CD14-positive monocyte (primary cell): Measurements from ENCODE around the gene PKHD1. TPM values are rescaled to one million over a fixed set of nuclear protein-coding genes. Genes with fewer than 3 reads are reported as not detected.

Source experiments
- DNase-seq, 3 donors: peaks; one replicate each; pipeline ENCODE4 v3.0.0-alpha.2; 2011 to 2022
- H2AFZ ChIP-seq: 2 replicates; pipeline ENCODE4 v1.6.0; 2012; ENCODE audit warnings: mild to moderate bottlenecking, low read depth, low read length, inconsistent platforms; ENCODE audit not compliant: insufficient read depth, poor library complexity, severe bottlenecking
- H3K27ac ChIP-seq, 2 donors: 1 replicate in 1 of 2; 2 replicates in 1 of 2; pipeline ENCODE4 v1.5.1; 2012 to 2013; ENCODE audit warnings: low read length in 2 of 2, control low read depth in 1 of 2, inconsistent platforms in 1 of 2, low read depth in 1 of 2, mild to moderate bottlenecking in 1 of 2
- H3K27me3 ChIP-seq, 2 donors: one replicate each; pipeline versions ENCODE4 v1.6.0 to v1.6.1; 2011 to 2013; ENCODE audit warnings: low read length in 2 of 2; ENCODE audit not compliant: control insufficient read depth in 2 of 2, insufficient read depth in 2 of 2
- H3K36me3 ChIP-seq, 2 donors: replicated peaks in 1 of 2; 1 replicate in 1 of 2; 2 replicates in 1 of 2; pipeline versions ENCODE4 v1.5.1 to v1.6.1; 2012 to 2013; ENCODE audit warnings: low read length in 2 of 2, control low read depth in 1 of 2, inconsistent platforms in 1 of 2, mild to moderate bottlenecking in 1 of 2; ENCODE audit not compliant: insufficient read depth in 2 of 2, control insufficient read depth in 1 of 2
- H3K4me1 ChIP-seq, 2 donors: 1 replicate in 1 of 2; 2 replicates in 1 of 2; pipeline versions ENCODE4 v1.5.1 to v1.6.1; 2012 to 2013; ENCODE audit warnings: low read length in 2 of 2, control low read depth in 1 of 2, inconsistent platforms in 1 of 2, mild to moderate bottlenecking in 1 of 2, moderate library complexity in 1 of 2; ENCODE audit not compliant: insufficient read depth in 2 of 2, control insufficient read depth in 1 of 2
- H3K4me2 ChIP-seq: replicated peaks from 2 replicates; pipeline ENCODE3; 2012; ENCODE audit warnings: low read length, moderate library complexity, mild to moderate bottlenecking; ENCODE audit not compliant: poor library complexity, severe bottlenecking; ENCODE audit errors: extremely low read depth
- H3K4me3 ChIP-seq, 3 experiments: fragments of 200-600 bp in 1 of 3; sonication (generic) in 1 of 3; replicated peaks in 1 of 3; 1 replicate in 2 of 3; 2 replicates in 1 of 3; pipeline ENCODE4 v1.5.1; 2011 to 2013; ENCODE audit warnings: low read length in 3 of 3, mild to moderate bottlenecking in 3 of 3, control low read depth in 2 of 3, low read depth in 2 of 3, inconsistent platforms in 1 of 3, moderate library complexity in 1 of 3
- H3K79me2 ChIP-seq: 2 replicates; pipeline ENCODE4 v1.6.0; 2012; ENCODE audit warnings: mild to moderate bottlenecking, control low read depth, inconsistent platforms, low read length, moderate library complexity; ENCODE audit not compliant: insufficient read depth
- H3K9ac ChIP-seq: 2 replicates; pipeline ENCODE4 v1.6.0; 2017; ENCODE audit warnings: low read length, mild to moderate bottlenecking; ENCODE audit not compliant: insufficient read depth, poor library complexity, severe bottlenecking
- H3K9me3 ChIP-seq, 2 donors: replicated peaks in 1 of 2; 1 replicate in 1 of 2; 2 replicates in 1 of 2; pipeline versions ENCODE4 v1.5.1 to v1.6.1; 2012 to 2013; ENCODE audit warnings: low read length in 2 of 2, control low read depth in 1 of 2; ENCODE audit not compliant: control insufficient read depth in 1 of 2, insufficient read depth in 1 of 2
- H4K20me1 ChIP-seq: 2 replicates; pipeline ENCODE4 v1.6.0; 2012; ENCODE audit warnings: mild to moderate bottlenecking, low read length, control low read depth, moderate library complexity; ENCODE audit not compliant: insufficient read depth
- H3K27ac Mint-ChIP-seq, 7 donors: one replicate each; pipeline ENCODE4 v1.8.0; 2020; ENCODE audit warnings: mild to moderate bottlenecking in 7 of 7, mixed read lengths in 7 of 7, moderate library complexity in 6 of 7, inconsistent platforms in 2 of 7
- H3K27me3 Mint-ChIP-seq, 3 donors: one replicate each; pipeline ENCODE4 v1.8.0; 2021 to 2022; ENCODE audit warnings: low read depth in 3 of 3, mild to moderate bottlenecking in 3 of 3, mixed read lengths in 3 of 3, moderate library complexity in 3 of 3, inconsistent platforms in 1 of 3
- H3K36me3 Mint-ChIP-seq, 2 donors: one replicate each; pipeline ENCODE4 v1.8.0; 2020; ENCODE audit warnings: mixed read lengths in 2 of 2, inconsistent platforms in 1 of 2, mild to moderate bottlenecking in 1 of 2
- H3K4me1 Mint-ChIP-seq: one replicate; pipeline ENCODE4 v1.8.0; 2020; ENCODE audit warnings: mild to moderate bottlenecking, mixed read lengths
- H3K4me3 Mint-ChIP-seq, 2 donors: one replicate each; pipeline ENCODE4 v1.8.0; 2020; ENCODE audit warnings: mild to moderate bottlenecking in 2 of 2, mixed read lengths in 2 of 2, moderate library complexity in 1 of 2
- H3K9me3 Mint-ChIP-seq, 7 donors: one replicate each; pipeline ENCODE4 v1.8.0; 2020 to 2022; ENCODE audit warnings: mixed read lengths in 7 of 7, mild to moderate bottlenecking in 6 of 7, moderate library complexity in 6 of 7, inconsistent platforms in 2 of 7
- WGBS: methylation state at CpG from one replicate; pipeline ENCODE4 v1.1.5; 2013; ENCODE audit warnings: missing lambda C conversion rate; ENCODE audit not compliant: insufficient coverage; 5-methylcytosine and 5-hydroxymethylcytosine counted together
- intact Hi-C, 2 donors: fragments of 100-400 bp; cut with micrococcal nuclease; formaldehyde crosslinking; loops; one replicate each; pipeline versions ENCODE4 v1.15.0 to v1.15.1; 2023
- polyA plus RNA-seq, 3 donors: library from polyadenylated mRNA; depleted of rRNA in 1 of 3; unstranded in 2 of 3; stranded (reverse) in 1 of 3; fragments of 300-500 nt in 2 of 3; fragments of >200 nt in 1 of 3; fragmentation: Illumina TruSeq in 2 of 3; gene quantifications; 1 replicate in 2 of 3; 2 replicates in 1 of 3; pipeline ENCODE4 v1.2.3, GENCODE V29; 2012 to 2021
- TF ChIP-seq, protein P1 (sequence below): fragments of 200-600 bp; IDR thresholded peaks from one replicate; pipeline ENCODE4 v1.8.0; 2022; ENCODE audit warnings: antibody characterized with exemption, mild to moderate bottlenecking

Gene PKHD1
- polyA plus RNA-seq, 3 donors, result not detected

DNA sequence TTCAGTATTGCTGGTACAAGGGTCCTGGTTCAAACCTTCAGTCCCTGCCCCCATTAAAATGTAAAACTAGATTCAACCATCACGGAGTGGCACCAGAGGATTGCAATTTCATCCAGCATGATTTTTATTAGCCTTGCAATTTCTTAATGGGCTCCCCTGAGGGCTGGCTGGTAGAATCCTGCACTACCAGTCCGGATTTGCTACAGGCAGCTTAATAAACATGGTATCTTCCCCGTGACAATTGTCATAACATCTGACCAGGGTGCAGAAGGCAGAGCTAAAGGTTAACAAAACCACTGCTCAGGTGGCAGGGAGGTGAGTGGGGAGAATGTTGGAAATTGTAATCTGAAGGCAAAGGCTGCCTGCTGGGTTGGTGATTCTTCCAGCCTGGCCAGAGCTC is 94.5 kb downstream of the PKHD1 start:
- no peak for DNase-seq
- H3K4me3 Mint-ChIP-seq, result no peak overlapping the region
- Histone ChIP-seq H3K4me3 (no peak overlapping the region), H3K9me3 (peaks cover 3 to 5% of the 10 kb centered on the region in 2 donors), H3K4me1 (no peaks in the 10 kb centered on the region), H3K27me3 (no peaks in the 10 kb centered on the region), H4K20me1 (no peaks in the 10 kb centered on the region), H3K79me2 (no peaks in the 10 kb centered on the region), H3K27ac (no peak overlapping the region), H3K4me2 (no peak overlapping the region), H3K9ac (no peak overlapping the region), H2AFZ (no peak overlapping the region), H3K36me3 (no peaks in the 10 kb centered on the region)
- TF ChIP-seq, protein P1, sequence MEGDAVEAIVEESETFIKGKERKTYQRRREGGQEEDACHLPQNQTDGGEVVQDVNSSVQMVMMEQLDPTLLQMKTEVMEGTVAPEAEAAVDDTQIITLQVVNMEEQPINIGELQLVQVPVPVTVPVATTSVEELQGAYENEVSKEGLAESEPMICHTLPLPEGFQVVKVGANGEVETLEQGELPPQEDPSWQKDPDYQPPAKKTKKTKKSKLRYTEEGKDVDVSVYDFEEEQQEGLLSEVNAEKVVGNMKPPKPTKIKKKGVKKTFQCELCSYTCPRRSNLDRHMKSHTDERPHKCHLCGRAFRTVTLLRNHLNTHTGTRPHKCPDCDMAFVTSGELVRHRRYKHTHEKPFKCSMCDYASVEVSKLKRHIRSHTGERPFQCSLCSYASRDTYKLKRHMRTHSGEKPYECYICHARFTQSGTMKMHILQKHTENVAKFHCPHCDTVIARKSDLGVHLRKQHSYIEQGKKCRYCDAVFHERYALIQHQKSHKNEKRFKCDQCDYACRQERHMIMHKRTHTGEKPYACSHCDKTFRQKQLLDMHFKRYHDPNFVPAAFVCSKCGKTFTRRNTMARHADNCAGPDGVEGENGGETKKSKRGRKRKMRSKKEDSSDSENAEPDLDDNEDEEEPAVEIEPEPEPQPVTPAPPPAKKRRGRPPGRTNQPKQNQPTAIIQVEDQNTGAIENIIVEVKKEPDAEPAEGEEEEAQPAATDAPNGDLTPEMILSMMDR, result no peak
- peaks cover 2 to 3% (median 3%) of the 10 kb centered on the region in 3 donors for H3K27me3 Mint-ChIP-seq
- peaks cover 4 to 13% (median 8%) of the 10 kb centered on the region in 7 donors for H3K9me3 Mint-ChIP-seq
- WGBS, result 83% methylated on average over 3 of the region's 3 CpGs
- intact Hi-C loops, result no loop called here
- H3K4me1 Mint-ChIP-seq, result no peaks in the 10 kb centered on the region
- H3K36me3 Mint-ChIP-seq, result no peaks in the 10 kb centered on the region
- H3K27ac Mint-ChIP-seq, result no peak overlapping the region

DNA sequence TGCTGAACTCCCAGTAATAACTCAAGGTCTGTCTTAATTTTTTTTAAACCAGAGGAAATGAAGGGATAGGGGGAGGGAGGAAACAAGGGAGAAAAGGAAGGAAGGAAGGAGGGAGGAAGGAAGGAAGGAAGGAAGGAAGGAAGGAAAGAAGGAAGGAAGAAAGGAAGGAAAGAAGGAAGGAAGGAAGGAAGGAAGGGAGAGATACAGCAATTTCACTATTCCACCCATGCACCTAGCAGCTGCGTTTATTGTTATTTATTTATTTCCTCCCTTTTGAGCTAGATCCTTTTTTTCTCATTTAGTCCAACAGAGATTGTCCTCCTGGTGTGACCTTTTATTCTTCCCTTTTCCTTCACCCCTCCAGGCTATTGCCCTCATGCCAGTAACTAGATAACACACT is 97.6 kb downstream of the PKHD1 start:
- WGBS, result no CpG with 5 or more reads among the region's 1 CpG
- peaks cover 4 to 13% (median 8%) of the 10 kb centered on the region in 7 donors for H3K9me3 Mint-ChIP-seq
- no peak overlapping the region for H3K4me3 Mint-ChIP-seq
- TF ChIP-seq, protein P1, result no peak
- H3K4me1 Mint-ChIP-seq, result no peaks in the 10 kb centered on the region
- no peak overlapping the region for H3K27ac Mint-ChIP-seq
- DNase-seq, result no peak
- Histone ChIP-seq H3K4me3 (no peak overlapping the region), H3K4me2 (no peak overlapping the region), H4K20me1 (no peaks in the 10 kb centered on the region), H3K27me3 (no peaks in the 10 kb centered on the region), H3K9me3 (peaks cover 3 to 5% of the 10 kb centered on the region in 2 donors), H3K27ac (no peak overlapping the region), H3K4me1 (no peaks in the 10 kb centered on the region), H3K9ac (no peak overlapping the region), H3K79me2 (no peaks in the 10 kb centered on the region), H3K36me3 (no peaks in the 10 kb centered on the region), H2AFZ (no peak overlapping the region)
- no peaks in the 10 kb centered on the region for H3K36me3 Mint-ChIP-seq
- H3K27me3 Mint-ChIP-seq, result peaks cover 0 to 5% (median 3%) of the 10 kb centered on the region in 3 donors
- intact Hi-C loops, result no loop called here
